Lower leg skin (tissue), 4 donors: Measurements from ENCODE around the gene PCDHAC1. TPM values are rescaled to one million over a fixed set of nuclear protein-coding genes. Genes with fewer than 3 reads are reported as not detected.

ENCODE experiments used
- DNase-seq, 2 donors: peaks; one replicate each; pipeline ENCODE4 v3.0.0-alpha.2; 2019; ENCODE audit warnings: low spot score in 2 of 2
- H3K4me3 ChIP-seq: fragments of 200-600 bp; sonication (generic); 2 replicates; pipeline ENCODE4 v1.5.1; 2017; ENCODE audit warnings: mild to moderate bottlenecking, low read depth; ENCODE audit not compliant: poor library complexity, severe bottlenecking
- CTCF ChIP-seq, 3 donors: fragments of 450-650 bp; IDR thresholded peaks; one replicate each; pipeline ENCODE4 v1.5.1; 2016; ENCODE audit warnings: antibody characterized with exemption in 3 of 3, mild to moderate bottlenecking in 3 of 3, moderate library complexity in 2 of 3
- POLR2A ChIP-seq, 2 donors: fragments of 450-650 bp; IDR thresholded peaks; one replicate each; pipeline ENCODE4 v1.6.1; 2016 to 2017; ENCODE audit warnings: antibody characterized with exemption in 2 of 2, mild to moderate bottlenecking in 1 of 2, moderate library complexity in 1 of 2
- WGBS, 2 donors: methylation state at CpG; one replicate each; pipeline ENCODE4 v1.1.5; 2018; 5-methylcytosine and 5-hydroxymethylcytosine counted together
- intact Hi-C: fragments of 100-400 bp; cut with DNase I; formaldehyde crosslinking; loops from one replicate; pipeline ENCODE4 v1.15.0; 2023; ENCODE audit warnings: low total_unique reads
- total RNA-seq, 4 donors: library from RNA; depleted of rRNA; stranded (reverse); fragments of >200 nt; gene quantifications; one replicate each; pipeline ENCODE4 v1.1.0, GENCODE V29; 2016

The PCDHAC1 gene
- total RNA-seq, 4 donors from 2014 or later = 0.16 to 0.17 TPM; not detected in 2

GRCh38 chr5:140964356-140964755 lies 38.3 kb downstream of the PCDHAC1 start:
- intact Hi-C loops = no loop called here
- DNase-seq = no peak
- TF ChIP-seq POLR2A (IDR thresholded peaks at IDR 0.05) (no peak), CTCF (IDR thresholded peaks at IDR 0.05) (no peak)
- WGBS, 2 donors = 77 to 83% methylated on average over 3 of the region's 3 CpGs
- H3K4me3 ChIP-seq = no peak overlapping the region

- intact Hi-C loops = no loop called here
- TF ChIP-seq POLR2A (IDR thresholded peaks at IDR 0.05) (no peak), CTCF (IDR thresholded peaks at IDR 0.05) (no peak)
- 0 to 5% methylated on average over 9 of the region's 9 CpGs for WGBS, 2 donors
- H3K4me3 ChIP-seq = no peak overlapping the region
- no peak for DNase-seq
These were observed 39.8 kb downstream of the PCDHAC1 start for GRCh38 chr5:140965905-140966292.

- TF ChIP-seq CTCF (IDR thresholded peaks at IDR 0.05) = no peak
- TF ChIP-seq POLR2A (IDR thresholded peaks at IDR 0.05) = no peak
- WGBS, 2 donors = 1 to 2% methylated on average over 53 to 76 of the region's 80 CpGs
- intact Hi-C loops = no loop called here
- H3K4me3 ChIP-seq = peak within 1 kb of the TSS; percentile 14
- DNase-seq = no peak
These were observed 40.5 kb downstream of the PCDHAC1 start, which contains the start of gene PCDHAC2 for GRCh38 chr5:140966293-140967225. Gene PCDHAC2 (plus strand): TSS chr5:140966476. CDS start chr5:140966767, 291 bp downstream.

- 43 to 51% methylated on average over 25 to 26 of the region's 34 CpGs for WGBS, 2 donors
These were observed 41.3 kb downstream of the PCDHAC1 start for GRCh38 chr5:140967226-140967893.

GRCh38 chr5:140969880-140970279 lies 43.8 kb downstream of the PCDHAC1 start:
- no peak for TF ChIP-seq CTCF (IDR thresholded peaks at IDR 0.05)
- TF ChIP-seq POLR2A (IDR thresholded peaks at IDR 0.05) = no peak
- DNase-seq = no peak
- intact Hi-C loops = no loop called here
- H3K4me3 ChIP-seq = no peak overlapping the region

More at GRCh38 chr5:140967226-140967893, 41.3 kb downstream of the PCDHAC1 start:
- no peak overlapping the region for H3K4me3 ChIP-seq
- TF ChIP-seq POLR2A (IDR thresholded peaks at IDR 0.05) (no peak), CTCF (IDR thresholded peaks at IDR 0.05) (no peak)
- no peak for DNase-seq
- intact Hi-C loops = no loop called here
